ENCODE data around the gene LRP10. TPM values are rescaled to one million over a fixed set of nuclear protein-coding genes. Genes with fewer than 3 reads are reported as not detected.

LRP10 gene
- total and polyA plus RNA-seq, 2 of the 8 experiments (the other 6 are each of a cell fraction or from before 2014, with no cell fraction given): 12.4 to 15.6 TPM

- no peak overlapping the region for H4K5ac ChIP-seq (ENCODE audit: insufficient read length, low read depth, low read length)
- H4K91ac ChIP-seq (replicated peaks; ENCODE audit: insufficient read length, low read length): no peak overlapping the region
- H4K8ac ChIP-seq (ENCODE audit: extremely low read depth, insufficient read depth, low read length): no peak overlapping the region
- no peak overlapping the region for H2BK5ac ChIP-seq (ENCODE audit: low read depth, low read length)
- no peak overlapping the region for H3K56ac ChIP-seq (replicated peaks; ENCODE audit: insufficient read length, low read depth, low read length)
- no peak overlapping the region for H3K9ac ChIP-seq (replicated peaks in 1 of 4; ENCODE audit: extremely low read depth in 1 of 4, low read depth in 3 of 4, low read length in 3 of 4)
- WGBS, 2 experiments (ENCODE audit: extremely low coverage in 1 of 2, insufficient coverage in 1 of 2, insufficient read length in 1 of 2, insufficient replicate concordance in 2 of 2, low coverage in 1 of 2, low lambda C conversion rate in 2 of 2, missing lambda C conversion rate in 1 of 2): 95% methylated on average over 5 of the region's 5 CpGs; no CpG with 5 or more reads in 1 of the 2 experiments
- H3K79me1 ChIP-seq (ENCODE audit: low read depth, low read length): no peaks in the 10 kb centered on the region; the same call in 1 of the 2 replicates
- DNase-seq (ENCODE audit: low read depth in 1 of 2, low spot score in 2 of 2): no peak
- no peak for TF ChIP-seq CBX8 (IDR thresholded peaks at IDR 0.05; ENCODE audit: borderline replicate concordance, low read depth, low read length)
- TF ChIP-seq ASH2L (IDR thresholded peaks at IDR 0.05; ENCODE audit: low read length): no peak
- TF ChIP-seq RAD21 (IDR thresholded peaks at IDR 0.05 in 1 of 2, conservative IDR thresholded peaks at IDR 0.05 in 1 of 2; ENCODE audit: low read depth in 2 of 2, low read length in 2 of 2): no peak
- no peak for TF ChIP-seq YY1 (IDR thresholded peaks at IDR 0.05; ENCODE audit: low read depth, low read length)
- TF ChIP-seq TEAD4 (IDR thresholded peaks at IDR 0.05; ENCODE audit: low read depth, low read length): no peak
- TF ChIP-seq RBBP5 (IDR thresholded peaks at IDR 0.05; ENCODE audit: borderline replicate concordance, low read depth, low read length): no peak
- no peak for TF ChIP-seq CHD2 (IDR thresholded peaks at IDR 0.05; ENCODE audit: low read length)
- TF ChIP-seq MAFK (IDR thresholded peaks at IDR 0.05; ENCODE audit: low read depth, low read length): no peak
- H3K9me3 ChIP-seq (ENCODE audit: insufficient read depth in 2 of 2, low read depth in 1 of 2, low read length in 1 of 2): no peaks in the 10 kb centered on the region
- H3K23me2 ChIP-seq (ENCODE audit: low read depth, low read length): no peaks in the 10 kb centered on the region
- no peaks in the 10 kb centered on the region for H3K4me1 ChIP-seq (replicated peaks in 1 of 4; ENCODE audit: control insufficient read depth in 3 of 4, insufficient read depth in 4 of 4, low read length in 3 of 4)
- no peak overlapping the region for H3K4ac ChIP-seq (replicated peaks; ENCODE audit: insufficient read length, low read depth, low read length)
- no peak overlapping the region for H3K18ac ChIP-seq (ENCODE audit: extremely low read depth, low read length)
- no peak overlapping the region for H2BK12ac ChIP-seq (ENCODE audit: low read depth, low read length)
- peaks cover 0 to 5% of the 10 kb centered on the region in 2 experiments for H4K20me1 ChIP-seq (replicated peaks in 1 of 2; ENCODE audit: control insufficient read depth in 1 of 2, insufficient read depth in 2 of 2, low read length in 2 of 2)
- no peaks in the 10 kb centered on the region for H3K27me3 ChIP-seq (replicated peaks in 1 of 4; ENCODE audit: control insufficient read depth in 3 of 4, extremely low read depth in 1 of 4, insufficient read depth in 3 of 4, low read length in 3 of 4)
- no peak overlapping the region for H3K4me3 ChIP-seq (ENCODE audit: extremely low read depth in 1 of 4, insufficient read depth in 2 of 4, low read depth in 3 of 4, low read length in 4 of 4)
- H3K4me2 ChIP-seq (ENCODE audit: insufficient read depth in 1 of 2, low read depth in 2 of 2, low read length in 2 of 2): no peak overlapping the region
- H3K36me3 ChIP-seq (ENCODE audit: control insufficient read depth in 2 of 4, insufficient read depth in 4 of 4, low read length in 3 of 4): peaks cover 3 to 31% (median 14%) of the 10 kb centered on the region in 4 experiments; a peak in 7 of 8 replicates
- H3K14ac ChIP-seq (ENCODE audit: insufficient read length): no peak overlapping the region
- ChIA-PET CTCF (ENCODE audit: partially characterized antibody) (interaction anchor here (0.6 to 2.0 kb wide), 4 partner anchors 9 to 323 kb away, joined by 3 to 9 read pairs (median 3); no protein-coding TSS in a partner anchor), POLR2A (ENCODE audit: partially characterized antibody) (interaction anchor here (1.0 to 1.2 kb wide), 3 partner anchors 8 to 33 kb away, joined by 3 to 4 read pairs (median 3); partner anchors contain the start of gene RBM23)
- H3K79me2 ChIP-seq (ENCODE audit: control insufficient read depth in 1 of 2, insufficient read depth in 2 of 2, low read length in 2 of 2): peaks cover 2 to 16% of the 10 kb centered on the region in 2 experiments; a peak in 2 of 4 replicates
- no peak overlapping the region for H3K23ac ChIP-seq (ENCODE audit: insufficient read length)
- H3K27ac ChIP-seq (ENCODE audit: low read depth, low read length): no peak overlapping the region
- no peak for FAIRE-seq
- H2BK20ac ChIP-seq (ENCODE audit: low read length): no peak overlapping the region
- H2BK15ac ChIP-seq (ENCODE audit: low read length): no peak overlapping the region
- no peak overlapping the region for H2AK5ac ChIP-seq (ENCODE audit: low read depth, low read length)
- no peak overlapping the region for H2BK120ac ChIP-seq (replicated peaks; ENCODE audit: low read depth, low read length)
- no peak overlapping the region for H2AFZ ChIP-seq (ENCODE audit: low read length)
These were observed 39.4 kb downstream of the LRP10 start for GRCh38 chr14:22910916-22911315.
